Lung microvascular endothelial cell (primary cell): ENCODE data around the gene ZNF654. TPM values are rescaled to one million over a fixed set of nuclear protein-coding genes. Genes with fewer than 3 reads are reported as not detected.
"Not testable (repeated sequence)": the region's sequence is repeated elsewhere in the genome, so short reads cannot be mapped to it uniquely, and the experiment has no call there.

Experiments used
- DNase-seq, 2 donors: peaks; one replicate each; pipeline versions ENCODE4 v3.0.0 to v3.0.0-alpha.2; 2010; ENCODE audit warnings: low read depth in 2 of 2
- total RNA-seq: library from RNA; depleted of rRNA; stranded (reverse); fragments of >200 nt; gene quantifications from 2 replicates; pipeline ENCODE4 v1.2.1, GENCODE V29; 2014

The ZNF654 gene
- total RNA-seq, 1 donor from 2014 or later, result 11.9 TPM

GRCh38 chr3:88137836-88138235 lies 78.8 kb downstream of the ZNF654 start:
- no peak for DNase-seq

GRCh38 chr3:88141458-88142083 lies 82.5 kb downstream of the ZNF654 start:
- no peak for DNase-seq

GRCh38 chr3:88142094-88142624 lies 83.1 kb downstream of the ZNF654 start:
- DNase-seq, result no peak

GRCh38 chr3:88147261-88147660 lies 88.2 kb downstream of the ZNF654 start:
- no peak for DNase-seq

- DNase-seq, result no peak
These were observed 89.6 kb downstream of the ZNF654 start for GRCh38 chr3:88148651-88149050.

- DNase-seq, result peak in 1 of 2 donors; percentile 10
These were observed 90.0 kb downstream of the ZNF654 start for GRCh38 chr3:88149101-88149508.

GRCh38 chr3:88149509-88150362 lies 90.7 kb downstream of the ZNF654 start, which contains the start of gene C3orf38:
Gene C3orf38 (plus strand): TSS chr3:88149959. CDS start chr3:88150053, 94 bp downstream.
- DNase-seq, result peak; percentile 66 to 85

- DNase-seq, result peak in 1 of 2 donors; percentile 34
These were observed 91.3 kb downstream of the ZNF654 start for GRCh38 chr3:88150371-88150770.

GRCh38 chr3:88150806-88151205 lies 91.8 kb downstream of the ZNF654 start:
- DNase-seq, result peak in 1 of 2 donors; percentile 10

- peak in 1 of 2 donors; percentile 4 for DNase-seq
These were observed 92.3 kb downstream of the ZNF654 start for GRCh38 chr3:88151358-88151757.

GRCh38 chr3:88152841-88153240 lies 93.8 kb downstream of the ZNF654 start:
- DNase-seq, result no peak

GRCh38 chr3:88166419-88166971 lies 107.4 kb downstream of the ZNF654 start:
- DNase-seq, result no peak

- no peak for DNase-seq
These were observed 108.1 kb downstream of the ZNF654 start for GRCh38 chr3:88167173-88167572.

GRCh38 chr3:88167704-88168103 lies 108.6 kb downstream of the ZNF654 start:
- no peak for DNase-seq

- DNase-seq, result no peak
These were observed 109.1 kb downstream of the ZNF654 start for GRCh38 chr3:88168171-88168570.

- DNase-seq, result peak; percentile 6 to 48
These were observed 121.4 kb downstream of the ZNF654 start for GRCh38 chr3:88180398-88180999.

GRCh38 chr3:88182165-88182918 lies 123.3 kb downstream of the ZNF654 start:
- not testable (repeated sequence) for DNase-seq

- DNase-seq, result no peak
These were observed 129.4 kb downstream of the ZNF654 start for GRCh38 chr3:88188436-88188835.

GRCh38 chr3:88189361-88189810 lies 130.3 kb downstream of the ZNF654 start:
- DNase-seq, result no peak

- no peak for DNase-seq
These were observed 132.9 kb downstream of the ZNF654 start for GRCh38 chr3:88191872-88192409.

GRCh38 chr3:88192631-88193030 lies 133.6 kb downstream of the ZNF654 start:
- DNase-seq, result no peak
